Measurements from ENCODE around the gene PXMP2.

GRCh38 chr12:132720606-132721345 is 33.4 kb downstream of the PXMP2 start:
- TF ChIP-seq, protein P1, sequence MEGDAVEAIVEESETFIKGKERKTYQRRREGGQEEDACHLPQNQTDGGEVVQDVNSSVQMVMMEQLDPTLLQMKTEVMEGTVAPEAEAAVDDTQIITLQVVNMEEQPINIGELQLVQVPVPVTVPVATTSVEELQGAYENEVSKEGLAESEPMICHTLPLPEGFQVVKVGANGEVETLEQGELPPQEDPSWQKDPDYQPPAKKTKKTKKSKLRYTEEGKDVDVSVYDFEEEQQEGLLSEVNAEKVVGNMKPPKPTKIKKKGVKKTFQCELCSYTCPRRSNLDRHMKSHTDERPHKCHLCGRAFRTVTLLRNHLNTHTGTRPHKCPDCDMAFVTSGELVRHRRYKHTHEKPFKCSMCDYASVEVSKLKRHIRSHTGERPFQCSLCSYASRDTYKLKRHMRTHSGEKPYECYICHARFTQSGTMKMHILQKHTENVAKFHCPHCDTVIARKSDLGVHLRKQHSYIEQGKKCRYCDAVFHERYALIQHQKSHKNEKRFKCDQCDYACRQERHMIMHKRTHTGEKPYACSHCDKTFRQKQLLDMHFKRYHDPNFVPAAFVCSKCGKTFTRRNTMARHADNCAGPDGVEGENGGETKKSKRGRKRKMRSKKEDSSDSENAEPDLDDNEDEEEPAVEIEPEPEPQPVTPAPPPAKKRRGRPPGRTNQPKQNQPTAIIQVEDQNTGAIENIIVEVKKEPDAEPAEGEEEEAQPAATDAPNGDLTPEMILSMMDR (IDR thresholded peaks at IDR 0.05; ENCODE audit: insufficient read depth, low read depth, low read length), result no peak
- no peak for TF ChIP-seq EZH2 (IDR thresholded peaks at IDR 0.05; ENCODE audit: insufficient read depth, low read length)

Measured in astrocyte (in vitro differentiated cells and primary cell).